ENCODE results near the gene CNNM1. TPM values are rescaled to one million over a fixed set of nuclear protein-coding genes. Genes with fewer than 3 reads are reported as not detected.

The CNNM1 gene
- polyA plus RNA-seq, 2 of the 4 experiments (the other 2 are of a cell fraction) = 14.2 to 17.5 TPM

GRCh38 chr10:99364125-99364524 is 35.0 kb downstream of the CNNM1 start:
- Histone ChIP-seq H3K27ac (no peak overlapping the region), H3K4me3 (no peak overlapping the region), H3K4me2 (no peak overlapping the region), H3K4me1 (0 out of 3 replicates have a peak, but pooled peaks cover 4% of the 10 kb centered on the region), H3K9me3 (no peaks in the 10 kb centered on the region)
- DNase-seq (ENCODE audit: low read depth in 1 of 2, low spot score in 1 of 2) = no peak
- POLR2A ChIA-PET = no interaction called here
- no peak for FAIRE-seq
- no peak for TF ChIP-seq RCOR1 (IDR thresholded peaks at IDR 0.05; ENCODE audit: low read depth, low read length)
- TF ChIP-seq, protein P1, sequence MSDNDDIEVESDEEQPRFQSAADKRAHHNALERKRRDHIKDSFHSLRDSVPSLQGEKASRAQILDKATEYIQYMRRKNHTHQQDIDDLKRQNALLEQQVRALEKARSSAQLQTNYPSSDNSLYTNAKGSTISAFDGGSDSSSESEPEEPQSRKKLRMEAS (IDR thresholded peaks at IDR 0.05) = no peak
- CTCF ChIA-PET = interaction anchor here (1.6 kb wide), 1 partner anchor 896 kb away, joined by 5 read pairs; no protein-coding TSS in a partner anchor
- no peak for ATAC-seq
- WGBS (ENCODE audit: missing lambda C conversion rate) = 92% methylated on average over 4 of the region's 4 CpGs

GRCh38 chr10:99365311-99365710 is 36.2 kb downstream of the CNNM1 start:
- ChIA-PET CTCF (no interaction called here), POLR2A (no interaction called here)
- H3K4me3 ChIP-seq = no peak overlapping the region
- no peak overlapping the region for H3K4me2 ChIP-seq
- no peak overlapping the region for H3K27ac ChIP-seq
- 95% methylated on average over 1 of the region's 1 CpG for WGBS (ENCODE audit: missing lambda C conversion rate)
- no peak for DNase-seq (ENCODE audit: low read depth in 1 of 2, low spot score in 1 of 2)
- no peak for ATAC-seq
- H3K9me3 ChIP-seq = no peaks in the 10 kb centered on the region
- TF ChIP-seq GATA3 (IDR thresholded peaks at IDR 0.05; ENCODE audit: borderline replicate concordance) = no peak
- TF ChIP-seq EHMT2 (IDR thresholded peaks at IDR 0.05; ENCODE audit: low read depth) = no peak
- no peak for TF ChIP-seq CHD4 (IDR thresholded peaks at IDR 0.05; ENCODE audit: borderline replicate concordance)
- no peak for TF ChIP-seq NPAS2 (CRISPR knock-in tag; IDR thresholded peaks at IDR 0.05; ENCODE audit: borderline replicate concordance)
- no peak for TF ChIP-seq MAFK (IDR thresholded peaks at IDR 0.05; ENCODE audit: partially characterized antibody)
- no peak for TF ChIP-seq PHF8 (IDR thresholded peaks at IDR 0.05; ENCODE audit: borderline replicate concordance, low read depth)
- TF ChIP-seq SREBF2 (IDR thresholded peaks at IDR 0.05) = no peak
- TF ChIP-seq ESRRA (IDR thresholded peaks at IDR 0.05; ENCODE audit: borderline replicate concordance, low read length) = no peak
- TF ChIP-seq CBX8 (IDR thresholded peaks at IDR 0.05) = no peak
- TF ChIP-seq ELK1 (IDR thresholded peaks at IDR 0.05; ENCODE audit: low read depth, low read length) = no peak
- H3K4me1 ChIP-seq = 0 out of 3 replicates have a peak, but pooled peaks cover 4% of the 10 kb centered on the region
- FAIRE-seq = no peak

- no peak overlapping the region for H3K4me3 ChIP-seq
- H3K4me2 ChIP-seq = no peak overlapping the region
- POLR2A ChIA-PET = no interaction called here
- H3K9me3 ChIP-seq = no peaks in the 10 kb centered on the region
- 0 out of 3 replicates have a peak, but pooled peaks cover 4% of the 10 kb centered on the region for H3K4me1 ChIP-seq
- WGBS (ENCODE audit: missing lambda C conversion rate) = 85% methylated on average over 1 of the region's 1 CpG
- TF ChIP-seq FOSL2 (IDR thresholded peaks at IDR 0.05) (no peak), FOSL2 (CRISPR knock-in tag; IDR thresholded peaks at IDR 0.05) (no peak), POLR2AphosphoS2 (conservative IDR thresholded peaks at IDR 0.05; ENCODE audit: low read length) (no peak), NR3C1 (IDR thresholded peaks at IDR 0.05) (no peak), KDM5A (IDR thresholded peaks at IDR 0.05) (no peak), CHD2 (IDR thresholded peaks at IDR 0.05; ENCODE audit: low read length, partially characterized antibody) (no peak), CEBPB (IDR thresholded peaks at IDR 0.05) (no peak), RFX5 (IDR thresholded peaks at IDR 0.05) (no peak), CBX2 (IDR thresholded peaks at IDR 0.05; ENCODE audit: borderline replicate concordance, low read depth) (no peak), RARB (CRISPR knock-in tag; IDR thresholded peaks at IDR 0.05) (no peak)
- ATAC-seq (no peak), FAIRE-seq (no peak), DNase-seq (ENCODE audit: low read depth in 1 of 2, low spot score in 1 of 2) (no peak)
- H3K27ac ChIP-seq = no peak overlapping the region
- CTCF ChIA-PET = no interaction called here
Observed at GRCh38 chr10:99365736-99366135, 36.6 kb downstream of the CNNM1 start.

DNA sequence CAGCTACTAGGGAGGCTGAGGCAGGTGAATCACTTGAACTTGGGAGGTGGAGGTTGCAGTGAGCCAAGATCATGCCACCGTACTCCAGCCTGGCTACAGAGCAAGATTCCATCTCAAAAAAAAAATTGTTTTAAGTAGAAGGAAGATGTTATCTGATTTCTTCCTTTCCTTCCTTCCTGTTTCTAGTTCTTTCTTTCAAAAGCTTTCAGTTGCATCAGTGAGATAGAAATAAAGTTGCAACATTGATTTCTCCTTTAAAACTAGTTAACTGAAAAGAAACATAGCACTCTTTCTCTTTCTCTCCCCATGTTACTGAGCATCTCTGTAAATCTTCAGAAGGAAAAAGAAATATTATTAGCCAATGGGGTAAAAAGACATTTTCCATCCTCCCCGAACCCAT is 37.5 kb downstream of the CNNM1 start:
- 90% methylated on average over 2 of the region's 2 CpGs for WGBS (ENCODE audit: missing lambda C conversion rate)
- no peaks in the 10 kb centered on the region for H3K9me3 ChIP-seq
- DNase-seq (ENCODE audit: low read depth in 1 of 2, low spot score in 1 of 2) (no peak), ATAC-seq (no peak), FAIRE-seq (no peak)
- no peak overlapping the region for H3K4me3 ChIP-seq
- H3K27ac ChIP-seq = no peak overlapping the region
- TF ChIP-seq, protein P2, sequence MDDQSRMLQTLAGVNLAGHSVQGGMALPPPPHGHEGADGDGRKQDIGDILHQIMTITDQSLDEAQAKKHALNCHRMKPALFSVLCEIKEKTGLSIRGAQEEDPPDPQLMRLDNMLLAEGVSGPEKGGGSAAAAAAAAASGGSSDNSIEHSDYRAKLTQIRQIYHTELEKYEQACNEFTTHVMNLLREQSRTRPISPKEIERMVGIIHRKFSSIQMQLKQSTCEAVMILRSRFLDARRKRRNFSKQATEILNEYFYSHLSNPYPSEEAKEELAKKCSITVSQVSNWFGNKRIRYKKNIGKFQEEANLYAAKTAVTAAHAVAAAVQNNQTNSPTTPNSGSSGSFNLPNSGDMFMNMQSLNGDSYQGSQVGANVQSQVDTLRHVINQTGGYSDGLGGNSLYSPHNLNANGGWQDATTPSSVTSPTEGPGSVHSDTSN (IDR thresholded peaks at IDR 0.05) = no peak
- TF ChIP-seq RFX5 (IDR thresholded peaks at IDR 0.05) (no peak), TP53 (CRISPR knock-in tag; IDR thresholded peaks at IDR 0.05) (no peak)
- TF ChIP-seq, protein P3, sequence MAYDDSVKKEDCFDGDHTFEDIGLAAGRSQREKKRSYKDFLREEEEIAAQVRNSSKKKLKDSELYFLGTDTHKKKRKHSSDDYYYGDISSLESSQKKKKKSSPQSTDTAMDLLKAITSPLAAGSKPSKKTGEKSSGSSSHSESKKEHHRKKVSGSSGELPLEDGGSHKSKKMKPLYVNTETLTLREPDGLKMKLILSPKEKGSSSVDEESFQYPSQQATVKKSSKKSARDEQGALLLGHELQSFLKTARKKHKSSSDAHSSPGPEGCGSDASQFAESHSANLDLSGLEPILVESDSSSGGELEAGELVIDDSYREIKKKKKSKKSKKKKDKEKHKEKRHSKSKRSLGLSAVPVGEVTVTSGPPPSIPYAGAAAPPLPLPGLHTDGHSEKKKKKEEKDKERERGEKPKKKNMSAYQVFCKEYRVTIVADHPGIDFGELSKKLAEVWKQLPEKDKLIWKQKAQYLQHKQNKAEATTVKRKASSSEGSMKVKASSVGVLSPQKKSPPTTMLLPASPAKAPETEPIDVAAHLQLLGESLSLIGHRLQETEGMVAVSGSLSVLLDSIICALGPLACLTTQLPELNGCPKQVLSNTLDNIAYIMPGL (CRISPR knock-in tag; IDR thresholded peaks at IDR 0.05; ENCODE audit: borderline replicate concordance) = no peak
- CTCF ChIA-PET = no interaction called here
- H3K4me2 ChIP-seq = no peak overlapping the region
- 0 out of 3 replicates have a peak, but pooled peaks cover 4% of the 10 kb centered on the region for H3K4me1 ChIP-seq
- POLR2A ChIA-PET = no interaction called here

Data from A549 (cell line).